HepG2 (cell line): ENCODE results near the gene UTP4. TPM values are rescaled to one million over a fixed set of nuclear protein-coding genes. Genes with fewer than 3 reads are reported as not detected.

Experiments used
- FOXK1 ChIP-seq: sonication (generic); formaldehyde crosslinking; IDR thresholded peaks from 2 replicates; pipeline ENCODE4 v1.4.0; 2020; ENCODE audit warnings: low read depth, missing genetic modification reagents, borderline replicate concordance
- ISX ChIP-seq: sonication (generic); formaldehyde crosslinking; conservative IDR thresholded peaks from 2 replicates; pipeline ENCODE4 v1.5.0; 2020; ENCODE audit warnings: missing genetic modification reagents
- SMAD3 ChIP-seq: sonication (generic); formaldehyde crosslinking; IDR thresholded peaks from 2 replicates; pipeline ENCODE4 v1.4.0; 2020; ENCODE audit warnings: missing genetic modification reagents
- YY1 ChIP-seq: IDR thresholded peaks from 2 replicates; pipeline ENCODE4 v1.6.1; 2011; ENCODE audit warnings: low read length, low read depth, moderate library complexity, mild to moderate bottlenecking; ENCODE audit not compliant: insufficient read depth, insufficient replicate concordance
- ZNF317 ChIP-seq: sonication (generic); formaldehyde crosslinking; IDR thresholded peaks from 2 replicates; pipeline ENCODE4 v1.5.0; 2020; ENCODE audit warnings: mild to moderate bottlenecking, missing genetic modification reagents
- ZNF547 ChIP-seq: sonication (generic); formaldehyde crosslinking; IDR thresholded peaks from 2 replicates; pipeline ENCODE4 v1.5.1; 2020; ENCODE audit warnings: mild to moderate bottlenecking, missing genetic modification reagents
- ZNF788 ChIP-seq: sonication (generic); formaldehyde crosslinking; IDR thresholded peaks from 2 replicates; pipeline ENCODE4 v1.5.0; 2020; ENCODE audit warnings: mild to moderate bottlenecking, missing genetic modification reagents, borderline replicate concordance
- polyA plus RNA-seq, 8 experiments: library from polyadenylated mRNA; depleted of rRNA in 3 of 8; stranded (reverse) in 7 of 8; unstranded in 1 of 8; fragments of >200 nt; fragmentation: Illumina TruSeq in 4 of 8; extraction: Trizol in 4 of 8; gene quantifications; 2 replicates each; pipeline versions ENCODE4 v1.2.1 to v1.2.3, GENCODE V29; 2011 to 2016; ENCODE audit warnings: low read depth in 4 of 8, missing spikeins in 1 of 8, mixed read lengths in 1 of 8; ENCODE audit not compliant: insufficient read depth in 1 of 8
- total RNA-seq, 5 experiments: library from RNA; depleted of rRNA; stranded (reverse); fragments of >200 nt; fragmentation: Illumina TruSeq; extraction: Trizol; gene quantifications; 2 replicates each; pipeline ENCODE4 v1.2.3, GENCODE V29; 2016; ENCODE audit warnings: low read depth in 1 of 5
- TF ChIP-seq, protein P1 (sequence below): sonication (generic); formaldehyde crosslinking; IDR thresholded peaks from 2 replicates; pipeline ENCODE4 v1.4.0; 2020; ENCODE audit warnings: mild to moderate bottlenecking, missing genetic modification reagents
- TF ChIP-seq, protein P2 (sequence below): sonication (generic); IDR thresholded peaks from 2 replicates; pipeline ENCODE4 v1.6.1; 2016; ENCODE audit warnings: low read depth, borderline replicate concordance
- TF ChIP-seq, protein P3 (sequence below): sonication (generic); formaldehyde crosslinking; IDR thresholded peaks from 2 replicates; pipeline ENCODE4 v1.5.1; 2020; ENCODE audit warnings: mild to moderate bottlenecking, missing genetic modification reagents
- TF ChIP-seq, protein P4 (sequence below): sonication (generic); formaldehyde crosslinking; IDR thresholded peaks from 2 replicates; pipeline ENCODE4 v1.5.1; 2020; ENCODE audit warnings: missing genetic modification reagents, mild to moderate bottlenecking, borderline replicate concordance
- TF ChIP-seq, protein P5 (sequence below): sonication (generic); formaldehyde crosslinking; IDR thresholded peaks from 2 replicates; pipeline ENCODE4 v1.4.0; 2020; ENCODE audit warnings: low read depth, missing genetic modification reagents
- TF ChIP-seq, protein P6 (sequence below): sonication (generic); formaldehyde crosslinking; IDR thresholded peaks from 2 replicates; pipeline ENCODE4 v1.4.0; 2020; ENCODE audit warnings: missing genetic modification reagents

The UTP4 gene
- total and polyA plus RNA-seq, 2 of the 13 experiments (the other 11 are each of a cell fraction or from before 2014, with no cell fraction given), result 30.0 to 85.8 TPM

DNA sequence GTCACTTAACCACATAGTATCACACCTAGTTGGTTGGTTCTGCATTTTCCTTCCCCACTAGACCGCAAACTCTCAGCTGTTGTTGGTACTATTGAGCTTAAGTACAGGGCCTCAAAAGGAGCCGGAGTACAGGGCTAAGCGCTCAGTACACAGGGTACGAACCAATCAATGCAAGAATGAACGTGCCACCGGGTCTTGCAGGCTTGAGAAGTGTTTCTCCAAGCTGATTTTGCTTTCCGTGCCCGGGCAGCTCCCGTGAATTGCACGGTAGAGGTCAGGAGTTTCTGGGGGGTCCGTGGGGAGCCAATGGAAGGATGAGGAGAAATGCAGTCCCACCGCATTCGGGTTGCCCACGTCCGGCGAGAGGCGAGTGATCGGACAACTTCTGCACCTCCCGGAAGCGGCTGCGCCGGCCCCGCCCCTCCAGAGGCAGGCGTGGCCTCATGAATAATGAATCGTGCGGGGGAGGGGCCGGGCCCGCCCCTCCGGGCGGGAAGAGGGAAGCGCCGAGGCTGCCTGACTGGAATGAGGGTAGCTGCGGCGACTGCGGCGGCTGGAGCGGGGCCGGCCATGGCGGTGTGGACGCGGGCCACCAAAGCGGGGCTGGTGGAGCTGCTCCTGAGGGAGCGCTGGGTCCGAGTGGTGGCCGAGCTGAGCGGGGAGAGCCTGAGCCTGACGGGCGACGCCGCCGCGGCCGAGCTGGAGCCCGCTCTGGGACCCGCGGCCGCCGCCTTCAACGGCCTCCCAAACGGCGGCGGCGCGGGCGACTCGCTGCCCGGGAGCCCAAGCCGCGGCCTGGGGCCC lies 54.4 kb downstream of the UTP4 start, which contains the start of gene SNTB2 (continued):
- TF ChIP-seq, protein P1, sequence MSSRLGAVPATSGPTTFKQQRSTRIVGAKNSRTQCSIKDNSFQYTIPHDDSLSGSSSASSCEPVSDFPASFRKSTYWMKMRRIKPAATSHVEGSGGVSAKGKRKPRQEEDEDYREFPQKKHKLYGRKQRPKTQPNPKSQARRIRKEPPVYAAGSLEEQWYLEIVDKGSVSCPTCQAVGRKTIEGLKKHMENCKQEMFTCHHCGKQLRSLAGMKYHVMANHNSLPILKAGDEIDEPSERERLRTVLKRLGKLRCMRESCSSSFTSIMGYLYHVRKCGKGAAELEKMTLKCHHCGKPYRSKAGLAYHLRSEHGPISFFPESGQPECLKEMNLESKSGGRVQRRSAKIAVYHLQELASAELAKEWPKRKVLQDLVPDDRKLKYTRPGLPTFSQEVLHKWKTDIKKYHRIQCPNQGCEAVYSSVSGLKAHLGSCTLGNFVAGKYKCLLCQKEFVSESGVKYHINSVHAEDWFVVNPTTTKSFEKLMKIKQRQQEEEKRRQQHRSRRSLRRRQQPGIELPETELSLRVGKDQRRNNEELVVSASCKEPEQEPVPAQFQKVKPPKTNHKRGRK, result no peak
- TF ChIP-seq ZNF788 (CRISPR knock-in tag), result peak; percentile 93
- TF ChIP-seq, protein P2, sequence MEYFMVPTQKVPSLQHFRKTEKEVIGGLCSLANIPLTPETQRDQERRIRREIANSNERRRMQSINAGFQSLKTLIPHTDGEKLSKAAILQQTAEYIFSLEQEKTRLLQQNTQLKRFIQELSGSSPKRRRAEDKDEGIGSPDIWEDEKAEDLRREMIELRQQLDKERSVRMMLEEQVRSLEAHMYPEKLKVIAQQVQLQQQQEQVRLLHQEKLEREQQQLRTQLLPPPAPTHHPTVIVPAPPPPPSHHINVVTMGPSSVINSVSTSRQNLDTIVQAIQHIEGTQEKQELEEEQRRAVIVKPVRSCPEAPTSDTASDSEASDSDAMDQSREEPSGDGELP, result peak; percentile 48; the same call in 1 of the 2 replicates
- TF ChIP-seq, protein P3, sequence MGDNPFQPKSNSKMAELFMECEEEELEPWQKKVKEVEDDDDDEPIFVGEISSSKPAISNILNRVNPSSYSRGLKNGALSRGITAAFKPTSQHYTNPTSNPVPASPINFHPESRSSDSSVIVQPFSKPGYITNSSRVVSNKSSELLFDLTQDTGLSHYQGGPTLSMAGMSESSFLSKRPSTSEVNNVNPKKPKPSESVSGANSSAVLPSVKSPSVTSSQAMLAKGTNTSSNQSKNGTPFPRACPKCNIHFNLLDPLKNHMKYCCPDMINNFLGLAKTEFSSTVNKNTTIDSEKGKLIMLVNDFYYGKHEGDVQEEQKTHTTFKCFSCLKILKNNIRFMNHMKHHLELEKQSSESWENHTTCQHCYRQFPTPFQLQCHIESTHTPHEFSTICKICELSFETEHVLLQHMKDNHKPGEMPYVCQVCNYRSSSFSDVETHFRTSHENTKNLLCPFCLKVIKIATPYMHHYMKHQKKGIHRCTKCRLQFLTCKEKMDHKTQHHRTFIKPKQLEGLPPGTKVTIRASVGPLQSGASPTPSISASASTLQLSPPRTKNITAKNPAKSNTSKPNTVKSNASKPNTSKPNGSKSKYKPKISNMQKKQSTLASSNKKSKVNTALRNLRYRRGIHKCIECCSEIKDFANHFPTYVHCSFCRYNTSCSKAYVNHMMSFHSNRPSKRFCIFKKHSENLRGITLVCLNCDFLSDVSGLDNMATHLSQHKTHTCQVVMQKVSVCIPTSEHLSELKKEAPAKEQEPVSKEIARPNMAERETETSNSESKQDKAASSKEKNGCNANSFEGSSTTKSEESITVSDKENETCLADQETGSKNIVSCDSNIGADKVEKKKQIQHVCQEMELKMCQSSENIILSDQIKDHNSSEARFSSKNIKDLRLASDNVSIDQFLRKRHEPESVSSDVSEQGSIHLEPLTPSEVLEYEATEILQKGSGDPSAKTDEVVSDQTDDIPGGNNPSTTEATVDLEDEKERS (CRISPR knock-in tag), result peak; percentile 87
- peak; percentile 61 for TF ChIP-seq FOXK1 (CRISPR knock-in tag)
- TF ChIP-seq, protein P4, sequence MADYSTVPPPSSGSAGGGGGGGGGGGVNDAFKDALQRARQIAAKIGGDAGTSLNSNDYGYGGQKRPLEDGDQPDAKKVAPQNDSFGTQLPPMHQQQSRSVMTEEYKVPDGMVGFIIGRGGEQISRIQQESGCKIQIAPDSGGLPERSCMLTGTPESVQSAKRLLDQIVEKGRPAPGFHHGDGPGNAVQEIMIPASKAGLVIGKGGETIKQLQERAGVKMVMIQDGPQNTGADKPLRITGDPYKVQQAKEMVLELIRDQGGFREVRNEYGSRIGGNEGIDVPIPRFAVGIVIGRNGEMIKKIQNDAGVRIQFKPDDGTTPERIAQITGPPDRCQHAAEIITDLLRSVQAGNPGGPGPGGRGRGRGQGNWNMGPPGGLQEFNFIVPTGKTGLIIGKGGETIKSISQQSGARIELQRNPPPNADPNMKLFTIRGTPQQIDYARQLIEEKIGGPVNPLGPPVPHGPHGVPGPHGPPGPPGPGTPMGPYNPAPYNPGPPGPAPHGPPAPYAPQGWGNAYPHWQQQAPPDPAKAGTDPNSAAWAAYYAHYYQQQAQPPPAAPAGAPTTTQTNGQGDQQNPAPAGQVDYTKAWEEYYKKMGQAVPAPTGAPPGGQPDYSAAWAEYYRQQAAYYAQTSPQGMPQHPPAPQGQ (CRISPR knock-in tag), result peak; percentile 42; the same call in 1 of the 2 replicates
- peak; percentile 84 for TF ChIP-seq YY1
- peak; percentile 92 for TF ChIP-seq ZNF547 (CRISPR knock-in tag)
- TF ChIP-seq, protein P5, sequence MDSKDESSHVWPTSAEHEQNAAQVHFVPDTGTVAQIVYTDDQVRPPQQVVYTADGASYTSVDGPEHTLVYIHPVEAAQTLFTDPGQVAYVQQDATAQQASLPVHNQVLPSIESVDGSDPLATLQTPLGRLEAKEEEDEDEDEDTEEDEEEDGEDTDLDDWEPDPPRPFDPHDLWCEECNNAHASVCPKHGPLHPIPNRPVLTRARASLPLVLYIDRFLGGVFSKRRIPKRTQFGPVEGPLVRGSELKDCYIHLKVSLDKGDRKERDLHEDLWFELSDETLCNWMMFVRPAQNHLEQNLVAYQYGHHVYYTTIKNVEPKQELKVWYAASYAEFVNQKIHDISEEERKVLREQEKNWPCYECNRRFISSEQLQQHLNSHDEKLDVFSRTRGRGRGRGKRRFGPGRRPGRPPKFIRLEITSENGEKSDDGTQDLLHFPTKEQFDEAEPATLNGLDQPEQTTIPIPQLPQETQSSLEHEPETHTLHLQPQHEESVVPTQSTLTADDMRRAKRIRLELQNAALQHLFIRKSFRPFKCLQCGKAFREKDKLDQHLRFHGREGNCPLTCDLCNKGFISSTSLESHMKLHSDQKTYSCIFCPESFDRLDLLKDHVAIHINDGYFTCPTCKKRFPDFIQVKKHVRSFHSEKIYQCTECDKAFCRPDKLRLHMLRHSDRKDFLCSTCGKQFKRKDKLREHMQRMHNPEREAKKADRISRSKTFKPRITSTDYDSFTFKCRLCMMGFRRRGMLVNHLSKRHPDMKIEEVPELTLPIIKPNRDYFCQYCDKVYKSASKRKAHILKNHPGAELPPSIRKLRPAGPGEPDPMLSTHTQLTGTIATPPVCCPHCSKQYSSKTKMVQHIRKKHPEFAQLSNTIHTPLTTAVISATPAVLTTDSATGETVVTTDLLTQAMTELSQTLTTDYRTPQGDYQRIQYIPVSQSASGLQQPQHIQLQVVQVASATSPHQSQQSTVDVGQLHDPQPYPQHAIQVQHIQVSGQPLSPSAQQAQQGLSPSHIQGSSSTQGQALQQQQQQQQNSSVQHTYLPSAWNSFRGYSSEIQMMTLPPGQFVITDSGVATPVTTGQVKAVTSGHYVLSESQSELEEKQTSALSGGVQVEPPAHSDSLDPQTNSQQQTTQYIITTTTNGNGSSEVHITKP (CRISPR knock-in tag), result peak; percentile 68
- TF ChIP-seq, protein P6, sequence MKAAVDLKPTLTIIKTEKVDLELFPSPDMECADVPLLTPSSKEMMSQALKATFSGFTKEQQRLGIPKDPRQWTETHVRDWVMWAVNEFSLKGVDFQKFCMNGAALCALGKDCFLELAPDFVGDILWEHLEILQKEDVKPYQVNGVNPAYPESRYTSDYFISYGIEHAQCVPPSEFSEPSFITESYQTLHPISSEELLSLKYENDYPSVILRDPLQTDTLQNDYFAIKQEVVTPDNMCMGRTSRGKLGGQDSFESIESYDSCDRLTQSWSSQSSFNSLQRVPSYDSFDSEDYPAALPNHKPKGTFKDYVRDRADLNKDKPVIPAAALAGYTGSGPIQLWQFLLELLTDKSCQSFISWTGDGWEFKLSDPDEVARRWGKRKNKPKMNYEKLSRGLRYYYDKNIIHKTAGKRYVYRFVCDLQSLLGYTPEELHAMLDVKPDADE (CRISPR knock-in tag), result no peak
- peak; percentile 92 for TF ChIP-seq SMAD3 (CRISPR knock-in tag)
- 0 out of 2 replicates have a peak, but pooled peaks have one; percentile 37 for TF ChIP-seq ZNF317 (CRISPR knock-in tag)
- peak; percentile 73; the same call in 1 of the 2 replicates for TF ChIP-seq ISX (CRISPR knock-in tag)
